Activated CD8-positive, alpha-beta T cell treated with anti-CD3 and anti-CD28 coated beads for 36 hours (primary cell): ENCODE measurements around the gene SLC9A6. TPM values are rescaled to one million over a fixed set of nuclear protein-coding genes. Genes with fewer than 3 reads are reported as not detected.

Source experiments
- ATAC-seq: fragments of 200-7000 bp; cut with Tn5 transposase; one replicate; pipeline ENCODE4 v1.10.0; 2021; ENCODE audit warnings: mild to moderate bottlenecking, moderate library complexity
- CTCF ChIA-PET: fragments of 350-600 bp; sonication (Branson Sonifier 250); formaldehyde crosslinking; loops from one replicate; lab custom pipeline; 2021; ENCODE audit warnings: antibody characterized with exemption; lab: Charles Lee
- POLR2A ChIA-PET: fragments of 350-600 bp; sonication (Branson Sonifier 250); formaldehyde crosslinking; loops from one replicate; lab custom pipeline; 2021; ENCODE audit warnings: antibody characterized with exemption; lab: Charles Lee
- DNase-seq: peaks from one replicate; pipeline ENCODE4 v3.0.0-alpha.2; 2020
- H3K27ac Mint-ChIP-seq: one replicate; pipeline ENCODE4 v1.8.0; 2021; ENCODE audit warnings: mild to moderate bottlenecking, mixed read lengths
- H3K27me3 Mint-ChIP-seq: one replicate; pipeline ENCODE4 v1.8.0; 2021; ENCODE audit warnings: mixed read lengths
- H3K36me3 Mint-ChIP-seq: one replicate; pipeline ENCODE4 v1.8.0; 2021; ENCODE audit warnings: low read depth, mixed read lengths
- H3K4me1 Mint-ChIP-seq: one replicate; pipeline ENCODE4 v1.8.0; 2021; ENCODE audit warnings: low read depth, mixed read lengths
- H3K4me3 Mint-ChIP-seq: one replicate; pipeline ENCODE4 v1.8.0; 2021; ENCODE audit warnings: mild to moderate bottlenecking, moderate library complexity, mixed read lengths
- H3K9me3 Mint-ChIP-seq: one replicate; pipeline ENCODE4 v1.8.0; 2021; ENCODE audit warnings: mixed read lengths
- intact Hi-C: fragments of 100-400 bp; cut with micrococcal nuclease; formaldehyde crosslinking; loops from one replicate; pipeline ENCODE4 v1.10.0; 2022
- total RNA-seq, 2 experiments: library from RNA; stranded (reverse); gene quantifications; one replicate each; pipeline ENCODE4 v1.2.3, GENCODE V29; 2021
- TF ChIP-seq, protein P1 (sequence below): fragments of 200-600 bp; IDR thresholded peaks from one replicate; pipeline ENCODE4 v1.8.0; 2022; ENCODE audit warnings: antibody characterized with exemption, mild to moderate bottlenecking

SLC9A6 gene
- total RNA-seq, 2 experiments from 2014 or later: 8.7 to 11.3 TPM

DNA sequence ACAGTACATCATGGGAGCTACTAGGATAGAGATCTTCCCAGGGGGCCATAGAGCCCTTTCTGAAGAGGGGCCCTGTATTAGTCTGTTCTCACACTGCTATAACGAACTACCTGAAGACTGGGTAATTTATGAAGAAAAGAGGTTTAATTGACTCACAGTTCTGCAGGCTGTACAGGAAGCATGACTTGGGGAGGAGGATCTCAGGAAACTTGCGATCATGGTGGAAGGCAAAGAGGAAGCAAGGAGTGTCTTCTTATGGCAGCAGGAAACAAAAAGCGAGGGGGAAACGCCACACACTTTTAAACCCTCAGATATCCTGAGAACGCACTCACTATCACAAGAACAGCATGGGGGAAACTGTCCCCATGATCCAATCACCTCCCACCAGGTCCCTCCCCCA lies 4.2 kb upstream of the SLC9A6 start:
- Mint-ChIP-seq H3K4me1 (peaks cover 39% of the 10 kb centered on the region), H3K4me3 (no peak overlapping the region), H3K36me3 (no peaks in the 10 kb centered on the region), H3K9me3 (no peaks in the 10 kb centered on the region), H3K27ac (no peak overlapping the region), H3K27me3 (no peaks in the 10 kb centered on the region)
- no peak for ATAC-seq
- DNase-seq: no peak
- TF ChIP-seq, protein P1, sequence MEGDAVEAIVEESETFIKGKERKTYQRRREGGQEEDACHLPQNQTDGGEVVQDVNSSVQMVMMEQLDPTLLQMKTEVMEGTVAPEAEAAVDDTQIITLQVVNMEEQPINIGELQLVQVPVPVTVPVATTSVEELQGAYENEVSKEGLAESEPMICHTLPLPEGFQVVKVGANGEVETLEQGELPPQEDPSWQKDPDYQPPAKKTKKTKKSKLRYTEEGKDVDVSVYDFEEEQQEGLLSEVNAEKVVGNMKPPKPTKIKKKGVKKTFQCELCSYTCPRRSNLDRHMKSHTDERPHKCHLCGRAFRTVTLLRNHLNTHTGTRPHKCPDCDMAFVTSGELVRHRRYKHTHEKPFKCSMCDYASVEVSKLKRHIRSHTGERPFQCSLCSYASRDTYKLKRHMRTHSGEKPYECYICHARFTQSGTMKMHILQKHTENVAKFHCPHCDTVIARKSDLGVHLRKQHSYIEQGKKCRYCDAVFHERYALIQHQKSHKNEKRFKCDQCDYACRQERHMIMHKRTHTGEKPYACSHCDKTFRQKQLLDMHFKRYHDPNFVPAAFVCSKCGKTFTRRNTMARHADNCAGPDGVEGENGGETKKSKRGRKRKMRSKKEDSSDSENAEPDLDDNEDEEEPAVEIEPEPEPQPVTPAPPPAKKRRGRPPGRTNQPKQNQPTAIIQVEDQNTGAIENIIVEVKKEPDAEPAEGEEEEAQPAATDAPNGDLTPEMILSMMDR: no peak
- CTCF ChIA-PET: no interaction called here
- intact Hi-C loops: no loop called here
- POLR2A ChIA-PET: no interaction called here

DNA sequence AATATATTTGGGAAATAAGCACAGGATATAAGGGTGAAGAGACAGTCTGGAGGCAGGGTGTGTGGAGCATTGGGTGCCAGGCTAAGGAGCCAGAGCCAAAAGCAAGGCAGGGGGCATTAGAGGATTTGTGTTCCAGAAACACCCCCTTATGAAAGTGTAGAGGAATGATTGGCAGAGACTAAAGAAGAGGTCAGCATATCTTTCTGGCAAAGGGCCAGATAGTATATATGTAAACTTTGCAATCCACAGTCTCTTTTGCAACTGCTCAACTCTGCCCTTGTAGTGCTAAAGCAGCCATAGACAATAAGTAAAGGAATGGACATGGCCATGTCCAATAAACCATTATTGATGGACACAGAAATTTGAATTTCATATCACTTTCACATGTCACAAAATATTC lies 3.6 kb upstream of the SLC9A6 start:
- Mint-ChIP-seq H3K27ac (no peak overlapping the region), H3K9me3 (no peaks in the 10 kb centered on the region), H3K4me3 (no peak overlapping the region), H3K36me3 (no peaks in the 10 kb centered on the region), H3K4me1 (peaks cover 41% of the 10 kb centered on the region), H3K27me3 (no peaks in the 10 kb centered on the region)
- ChIA-PET CTCF (no interaction called here), POLR2A (no interaction called here)
- intact Hi-C loops: no loop called here
- no peak for DNase-seq
- TF ChIP-seq, protein P1: no peak
- no peak for ATAC-seq

DNA sequence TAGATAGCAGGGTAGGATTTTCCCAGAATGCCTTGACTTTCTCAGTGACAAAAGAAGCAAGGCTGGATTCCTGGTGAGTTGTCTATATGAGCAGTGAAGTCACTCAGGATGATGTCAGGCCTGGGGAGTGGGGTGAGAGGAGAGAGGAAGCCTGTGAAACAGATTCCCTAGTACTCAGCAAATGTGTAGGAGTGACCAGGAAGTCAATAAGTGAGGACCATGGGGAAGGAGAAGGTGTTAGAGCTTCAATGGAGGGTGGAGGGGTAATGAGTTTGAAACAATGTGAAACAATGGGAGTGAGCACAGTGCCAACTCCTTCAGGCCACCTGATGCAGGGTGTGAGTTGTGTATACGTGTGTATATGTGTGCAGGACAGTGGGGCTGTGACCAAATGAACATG lies 2.4 kb upstream of the SLC9A6 start:
- TF ChIP-seq, protein P1: no peak
- CTCF ChIA-PET: no interaction called here

DNA sequence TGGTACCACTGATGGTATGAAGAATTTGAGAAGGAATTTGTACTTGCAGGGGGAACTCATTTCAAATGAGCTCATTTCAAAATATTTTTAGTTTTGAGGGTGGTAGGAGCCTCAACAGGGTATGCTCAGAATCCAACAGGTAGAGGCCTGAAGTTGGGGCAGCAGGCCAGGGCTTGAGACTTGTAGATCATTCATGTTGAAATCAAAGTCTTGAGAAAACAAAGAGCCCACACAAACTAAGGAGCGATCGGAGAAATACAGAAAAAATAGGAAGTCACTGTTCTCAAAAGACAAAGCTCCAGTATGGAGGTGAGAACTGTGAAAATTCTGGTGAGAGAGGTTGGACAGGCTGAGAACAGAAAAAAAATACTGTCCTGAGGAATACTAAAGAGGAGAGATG lies 979 bp upstream of the SLC9A6 start:
- no peaks in the 10 kb centered on the region for H3K27me3 Mint-ChIP-seq
- ATAC-seq (no peak), DNase-seq (no peak)
- intact Hi-C loops: no loop called here
- H3K9me3 Mint-ChIP-seq: no peaks in the 10 kb centered on the region
- TF ChIP-seq, protein P1: no peak
- H3K4me1 Mint-ChIP-seq: peaks cover 53% of the 10 kb centered on the region
- no peaks in the 10 kb centered on the region for H3K36me3 Mint-ChIP-seq
- H3K4me3 Mint-ChIP-seq: peak overlapping the region; percentile 88
- H3K27ac Mint-ChIP-seq: peak overlapping the region; percentile 87
- ChIA-PET POLR2A (interaction anchor here (1.3 to 3.1 kb wide), 2 partner anchors 10 to 12 kb away, joined by 3 to 14 read pairs; partner anchors contain the start of gene MMGT1), CTCF (interaction anchor here (1.5 kb wide), 1 partner anchor 44 kb away, joined by 4 read pairs; no protein-coding TSS in a partner anchor)

More for the DNA sequence above, 2.4 kb upstream of the SLC9A6 start:
- intact Hi-C loops: no loop called here
- Mint-ChIP-seq H3K4me3 (peak overlapping the region; percentile 88), H3K4me1 (peaks cover 47% of the 10 kb centered on the region), H3K27ac (peak overlapping the region; percentile 87), H3K27me3 (no peaks in the 10 kb centered on the region), H3K9me3 (no peaks in the 10 kb centered on the region), H3K36me3 (no peaks in the 10 kb centered on the region)
- ATAC-seq (no peak), DNase-seq (no peak)
- POLR2A ChIA-PET: interaction anchor here (3.1 kb wide), 1 partner anchor 8 kb away, joined by 14 read pairs; the partner anchor contains the start of gene MMGT1

DNA sequence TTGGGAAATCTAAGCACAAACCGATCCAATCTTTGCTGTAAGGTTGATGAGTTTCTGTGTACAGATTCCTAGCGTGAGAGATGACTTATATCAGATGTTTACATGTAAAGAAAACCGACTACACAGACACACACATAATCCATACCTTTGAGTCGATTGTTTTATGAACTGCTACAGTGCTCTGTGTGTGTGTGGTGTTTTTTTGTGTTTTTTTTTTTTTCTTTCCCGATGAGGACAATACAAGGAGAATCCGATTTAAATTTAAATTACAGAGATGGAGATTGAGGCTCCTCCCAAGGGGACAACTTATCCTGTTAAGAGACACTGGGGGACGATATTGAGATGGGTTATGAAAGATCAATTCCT lies 461 bp upstream of the SLC9A6 start:
- Mint-ChIP-seq H3K36me3 (peaks cover 2% of the 10 kb centered on the region), H3K27ac (peak overlapping the region; percentile 87), H3K27me3 (no peaks in the 10 kb centered on the region), H3K9me3 (no peaks in the 10 kb centered on the region), H3K4me1 (peaks cover 56% of the 10 kb centered on the region), H3K4me3 (peak overlapping the region; percentile 88)
- CTCF ChIA-PET: interaction anchor here (0.7 to 1.5 kb wide), 2 partner anchors 15 to 43 kb away, joined by 3 to 4 read pairs; no protein-coding TSS in a partner anchor
- POLR2A ChIA-PET: interaction anchor here (1.3 to 3.1 kb wide), 2 partner anchors 10 to 12 kb away, joined by 3 to 14 read pairs; partner anchors contain the start of gene MMGT1
- TF ChIP-seq, protein P1: no peak
- ATAC-seq (peak; percentile 4), DNase-seq (no peak)
- intact Hi-C loops: no loop called here
